GM21825 (cell line): ENCODE results near the gene MYT1.

Experiments used
- ATAC-seq: cut with Tn5 transposase; IDR thresholded peaks from one replicate; pipeline ENCODE4 v1.9.1; 2021; ENCODE audit warnings: mild to moderate bottlenecking, moderate library complexity; ENCODE audit not compliant: unreplicated experiment

The MYT1 gene

GRCh38 chr20:64188682-64189529, 24.7 kb downstream of the MYT1 start:
- no peak for ATAC-seq

GRCh38 chr20:64189530-64189966, 25.3 kb downstream of the MYT1 start:
- no peak for ATAC-seq

- ATAC-seq: no peak
Measured at GRCh38 chr20:64189986-64190385, 25.7 kb downstream of the MYT1 start.

DNA sequence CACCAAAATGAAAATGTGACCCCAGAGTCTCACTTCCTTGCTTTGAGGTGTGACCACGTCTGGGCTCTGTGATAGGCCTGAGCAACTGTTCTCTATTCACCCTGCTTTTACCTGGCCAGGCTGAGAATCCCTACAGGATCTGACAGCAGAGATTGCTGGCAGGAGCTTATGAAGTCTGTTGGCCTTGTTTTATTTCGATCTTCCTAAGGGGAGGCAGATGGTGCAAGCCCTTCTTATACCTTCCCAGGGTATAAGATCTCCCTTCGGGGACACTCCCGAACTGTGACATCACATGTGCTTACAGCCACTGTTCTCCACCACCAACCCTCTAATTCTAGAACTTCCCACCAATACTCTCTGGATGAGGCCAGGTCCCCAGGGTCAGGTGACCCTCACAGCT, 26.8 kb downstream of the MYT1 start:
- ATAC-seq: no peak

GRCh38 chr20:64192406-64192805, 28.2 kb downstream of the MYT1 start:
- no peak for ATAC-seq

GRCh38 chr20:64193058-64193457, 28.8 kb downstream of the MYT1 start:
- ATAC-seq: no peak

DNA sequence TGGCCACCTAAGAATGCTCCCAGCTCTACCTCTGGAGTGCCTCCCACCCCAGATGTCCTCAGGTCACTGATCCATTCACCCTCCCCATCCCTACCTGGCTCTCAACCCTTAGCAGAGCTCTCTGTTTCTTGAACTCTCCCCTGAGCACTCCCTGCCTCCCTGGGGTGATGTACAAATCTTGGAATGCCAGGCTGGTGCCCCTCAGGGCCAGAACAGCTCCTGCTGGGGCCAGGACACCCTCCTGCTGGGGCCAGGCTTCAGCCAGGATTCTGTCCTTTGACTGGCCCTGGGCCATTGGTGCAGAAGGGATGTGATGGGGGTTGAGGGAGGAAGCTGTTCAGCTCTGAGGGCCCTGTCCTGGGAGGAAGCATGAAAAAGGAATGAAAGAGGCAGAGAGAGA, 30.0 kb downstream of the MYT1 start:
- no peak for ATAC-seq

DNA sequence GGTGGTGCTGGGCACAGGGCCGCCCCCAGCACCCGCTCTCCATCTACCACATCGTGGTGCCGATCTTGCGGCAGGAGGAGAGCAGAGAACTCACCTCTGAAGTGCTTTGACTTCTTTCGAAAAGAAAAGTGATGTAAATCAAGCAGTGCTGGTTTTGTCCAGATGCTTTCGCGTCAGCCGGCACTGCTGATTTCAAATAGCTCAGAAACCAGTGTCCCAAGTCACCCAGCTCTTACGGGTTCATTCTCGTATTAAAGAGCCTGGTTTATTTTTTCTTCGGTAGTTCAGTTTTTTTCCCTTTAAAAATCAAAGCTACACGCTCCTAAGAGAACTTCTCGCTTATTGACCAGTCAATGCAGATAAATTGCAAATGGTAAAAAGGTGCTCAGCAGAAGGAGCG, 32.1 kb downstream of the MYT1 start:
- no peak for ATAC-seq

GRCh38 chr20:64196847-64197306, 32.6 kb downstream of the MYT1 start:
- ATAC-seq: no peak

GRCh38 chr20:64198347-64198746, 34.1 kb downstream of the MYT1 start:
- no peak for ATAC-seq

GRCh38 chr20:64199395-64199794, 35.1 kb downstream of the MYT1 start:
- ATAC-seq: no peak

DNA sequence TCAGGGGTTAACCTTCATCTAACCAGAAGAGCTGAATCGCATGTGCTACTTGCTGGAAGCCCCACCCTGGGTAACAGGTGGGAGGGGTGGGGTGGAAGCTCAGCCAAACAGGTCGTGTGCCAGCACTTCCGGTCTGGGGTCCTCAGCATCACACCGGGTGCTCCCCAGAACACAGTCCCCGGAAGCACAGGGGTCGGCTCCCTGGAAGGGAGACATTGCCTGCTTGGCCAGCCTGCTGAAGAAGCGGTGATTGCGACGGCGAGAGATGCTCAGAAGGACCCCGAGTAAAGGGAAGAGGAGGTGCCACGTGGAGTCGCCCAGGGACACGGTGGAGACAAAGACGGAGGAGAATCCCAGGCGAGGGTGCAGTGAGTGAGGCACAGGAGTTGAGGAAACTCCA, 36.5 kb downstream of the MYT1 start:
- no peak for ATAC-seq

GRCh38 chr20:64201653-64202052, 37.4 kb downstream of the MYT1 start:
- ATAC-seq: no peak

GRCh38 chr20:64203037-64203777, 39.0 kb downstream of the MYT1 start:
- no peak for ATAC-seq

GRCh38 chr20:64205611-64206026, 41.4 kb downstream of the MYT1 start:
- ATAC-seq: no peak

GRCh38 chr20:64206614-64207013, 42.4 kb downstream of the MYT1 start:
- no peak for ATAC-seq

- ATAC-seq: no peak
Measured at GRCh38 chr20:64207641-64208590, 43.7 kb downstream of the MYT1 start.

DNA sequence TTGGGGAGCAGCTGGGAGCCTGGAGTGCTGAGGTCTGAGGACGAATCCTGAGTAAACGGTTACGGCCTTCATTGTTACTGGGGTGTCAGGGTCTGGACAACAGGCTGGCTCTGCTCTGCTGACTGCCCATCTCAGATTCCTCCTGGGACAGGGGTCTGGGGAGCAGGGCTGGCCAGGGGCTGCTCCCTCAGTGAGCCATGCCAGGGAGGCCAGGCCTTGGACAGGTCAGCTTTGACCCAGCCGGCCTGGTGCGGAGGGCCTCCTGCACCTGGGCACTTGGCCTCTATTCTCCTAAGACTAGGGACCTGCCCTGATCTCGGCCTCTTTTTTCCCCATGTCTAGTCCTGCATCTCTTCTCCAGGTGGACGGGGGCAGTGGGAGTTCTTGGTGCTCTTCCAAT, 44.9 kb downstream of the MYT1 start:
- ATAC-seq: no peak

GRCh38 chr20:64210656-64211369, 46.6 kb downstream of the MYT1 start:
- no peak for ATAC-seq
